Measurements from ENCODE around the gene ORAI3.

The ORAI3 gene

DNA sequence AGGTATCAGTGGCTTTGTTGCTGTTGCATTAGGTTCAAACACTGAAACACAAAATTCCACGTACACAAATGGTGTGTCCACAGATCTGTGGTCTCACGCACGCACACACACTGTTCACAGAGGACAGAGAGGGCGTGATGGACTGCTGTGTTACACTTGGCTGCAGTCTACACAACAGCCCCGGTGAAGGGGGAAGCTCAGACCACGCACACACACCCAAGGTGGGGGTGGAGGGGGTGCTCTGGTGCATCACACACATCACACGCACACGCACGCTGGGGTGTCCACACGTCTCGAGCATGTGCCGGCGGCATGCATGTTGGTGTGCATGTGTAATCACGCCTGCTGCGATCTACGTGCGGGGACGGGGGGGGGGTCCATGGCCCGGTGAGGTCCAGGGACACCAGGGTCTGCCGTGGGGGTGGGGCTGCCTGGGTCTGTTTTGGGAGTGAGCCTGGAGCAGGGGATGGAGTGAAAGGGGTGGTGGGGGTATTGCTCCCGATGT lies 43.5 kb downstream of the ORAI3 start:
- FAIRE-seq: no peak
- DNase-seq (ENCODE audit: insufficient read length, low spot score): no peak
- no peak for TF ChIP-seq POLR2A (IDR thresholded peaks at IDR 0.05; ENCODE audit: low read depth, low read length)

DNA sequence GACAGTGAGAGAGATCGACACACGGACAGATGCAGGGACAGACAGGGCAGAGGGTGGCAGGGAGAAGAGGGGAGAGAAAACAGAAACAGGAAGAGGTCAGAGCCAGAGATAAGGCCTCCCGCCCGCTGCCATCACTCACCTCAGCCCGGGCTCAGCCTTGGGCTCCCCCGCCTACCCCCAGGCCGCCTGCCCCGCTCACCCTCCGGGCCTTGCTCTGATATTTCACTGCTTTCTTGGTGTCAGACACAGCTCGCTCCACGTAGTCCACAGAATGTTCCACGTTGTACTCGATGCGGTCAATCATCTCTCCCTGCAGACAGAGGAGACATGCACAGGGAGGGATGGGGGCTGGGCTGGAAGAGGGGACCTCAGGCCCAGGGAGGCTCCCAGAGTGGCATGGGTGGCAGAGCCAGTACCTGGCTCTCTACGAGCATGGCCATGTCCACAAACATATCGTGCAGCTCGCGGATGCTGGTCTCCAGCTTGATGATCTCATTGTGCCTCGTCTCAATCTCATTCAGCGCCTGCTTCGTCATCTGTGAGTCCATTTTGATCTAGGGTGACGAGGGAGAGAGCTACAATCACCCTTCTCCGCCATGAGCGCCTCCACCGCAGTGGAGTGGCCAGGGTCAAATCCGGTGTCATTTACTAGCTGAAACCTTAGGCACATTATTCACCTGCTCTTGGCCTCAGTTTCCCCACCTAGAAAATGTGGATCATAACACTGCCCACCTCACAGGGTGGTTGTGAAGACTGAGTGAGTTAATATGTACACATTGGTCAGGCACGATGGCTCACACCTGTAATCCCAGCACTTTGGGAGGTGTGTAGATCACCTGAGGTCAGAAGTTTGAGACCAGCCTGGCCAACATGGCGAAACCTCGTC lies 44.3 kb downstream of the ORAI3 start:
- DNase-seq (ENCODE audit: insufficient read length, low spot score) (no peak), FAIRE-seq (no peak)
- TF ChIP-seq POLR2A (IDR thresholded peaks at IDR 0.05; ENCODE audit: low read depth, low read length): no peak

- DNase-seq (ENCODE audit: insufficient read length, low spot score): no peak
- FAIRE-seq: no peak
- no peak for TF ChIP-seq POLR2A (IDR thresholded peaks at IDR 0.05; ENCODE audit: low read depth, low read length)
Observed at GRCh38 chr16:30995927-30996323, 47.1 kb downstream of the ORAI3 start.

DNA sequence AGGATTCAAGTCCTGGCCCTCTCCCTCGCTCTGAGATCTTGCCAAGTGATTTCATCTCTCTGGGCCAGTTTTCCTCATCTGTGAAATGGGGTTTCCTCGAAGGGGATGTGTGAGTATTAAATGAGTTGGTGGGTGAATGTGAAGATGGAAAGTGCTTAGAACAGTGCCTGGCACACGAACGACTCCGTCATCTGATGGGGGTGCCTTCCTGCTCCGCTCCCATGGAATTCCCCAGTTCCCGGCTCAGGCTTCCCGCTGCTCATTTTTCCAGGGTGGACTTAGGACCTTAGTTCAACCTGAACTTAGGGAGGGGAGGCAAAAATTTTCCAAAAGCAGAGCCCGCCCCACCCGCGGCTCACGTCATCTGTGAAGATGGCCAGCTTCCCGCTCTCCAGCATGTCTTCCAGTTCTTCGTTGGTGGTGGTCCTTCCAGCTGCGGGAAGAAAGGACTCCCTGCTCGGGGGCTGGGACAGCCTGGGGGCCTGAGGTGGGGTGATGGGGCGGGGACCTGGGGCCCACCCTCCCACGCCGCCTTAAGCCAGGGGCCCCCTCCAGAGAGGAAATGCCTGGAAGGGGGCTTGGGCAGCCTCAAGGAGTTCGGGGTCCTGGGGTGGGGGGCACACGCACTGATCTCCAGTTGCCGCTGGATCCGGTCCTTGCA lies 47.6 kb downstream of the ORAI3 start:
- FAIRE-seq: no peak
- TF ChIP-seq POLR2A (IDR thresholded peaks at IDR 0.05; ENCODE audit: low read depth, low read length): no peak
- no peak for DNase-seq (ENCODE audit: insufficient read length, low spot score)

DNA sequence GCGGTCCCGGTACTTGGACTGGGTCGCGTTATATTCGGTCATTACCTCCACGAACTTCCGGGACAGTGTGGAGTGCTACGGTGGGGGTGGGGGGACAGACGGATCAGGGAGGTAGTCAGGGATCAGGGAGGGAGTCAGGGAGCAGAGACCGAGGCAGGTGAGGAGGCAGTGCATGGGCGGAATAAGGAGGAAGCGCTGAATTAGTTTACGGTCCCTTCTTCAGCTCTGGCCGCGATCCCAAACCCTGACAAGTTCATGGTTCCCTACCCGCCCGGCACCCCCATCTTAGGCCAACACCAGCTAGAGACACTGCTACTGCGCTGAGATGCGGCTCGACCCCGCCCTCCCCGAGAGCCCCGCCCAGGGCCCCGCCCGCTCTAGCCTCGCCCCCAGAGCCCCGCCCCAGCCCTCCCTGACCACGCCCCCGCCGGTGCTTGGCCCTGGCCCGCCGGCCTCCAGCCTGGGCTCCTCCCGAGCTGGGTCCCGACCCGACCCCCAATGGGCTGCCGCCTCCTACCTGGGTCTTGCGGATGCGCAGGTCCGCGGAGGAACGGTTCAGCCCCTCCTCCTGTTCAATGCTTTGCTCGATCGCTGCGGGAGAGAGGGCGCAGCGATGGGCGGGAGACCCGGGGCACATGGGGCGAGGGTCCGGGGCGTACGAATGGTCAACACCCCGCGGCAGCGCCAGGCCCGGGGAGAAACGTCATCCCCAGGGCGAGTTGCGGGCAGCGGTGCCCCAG lies 48.3 kb downstream of the ORAI3 start:
- no peak for TF ChIP-seq POLR2A (IDR thresholded peaks at IDR 0.05; ENCODE audit: low read depth, low read length)
- DNase-seq (ENCODE audit: insufficient read length, low spot score) (peak; percentile 80), FAIRE-seq (no peak)

- DNase-seq (ENCODE audit: insufficient read length, low spot score) (peak; percentile 96), FAIRE-seq (peak; percentile 23)
- TF ChIP-seq POLR2A (IDR thresholded peaks at IDR 0.05; ENCODE audit: low read depth, low read length): peak; percentile 30; the same call in 1 of the 2 replicates
Observed at GRCh38 chr16:30997725-30998711, 49.1 kb downstream of the ORAI3 start.

DNA sequence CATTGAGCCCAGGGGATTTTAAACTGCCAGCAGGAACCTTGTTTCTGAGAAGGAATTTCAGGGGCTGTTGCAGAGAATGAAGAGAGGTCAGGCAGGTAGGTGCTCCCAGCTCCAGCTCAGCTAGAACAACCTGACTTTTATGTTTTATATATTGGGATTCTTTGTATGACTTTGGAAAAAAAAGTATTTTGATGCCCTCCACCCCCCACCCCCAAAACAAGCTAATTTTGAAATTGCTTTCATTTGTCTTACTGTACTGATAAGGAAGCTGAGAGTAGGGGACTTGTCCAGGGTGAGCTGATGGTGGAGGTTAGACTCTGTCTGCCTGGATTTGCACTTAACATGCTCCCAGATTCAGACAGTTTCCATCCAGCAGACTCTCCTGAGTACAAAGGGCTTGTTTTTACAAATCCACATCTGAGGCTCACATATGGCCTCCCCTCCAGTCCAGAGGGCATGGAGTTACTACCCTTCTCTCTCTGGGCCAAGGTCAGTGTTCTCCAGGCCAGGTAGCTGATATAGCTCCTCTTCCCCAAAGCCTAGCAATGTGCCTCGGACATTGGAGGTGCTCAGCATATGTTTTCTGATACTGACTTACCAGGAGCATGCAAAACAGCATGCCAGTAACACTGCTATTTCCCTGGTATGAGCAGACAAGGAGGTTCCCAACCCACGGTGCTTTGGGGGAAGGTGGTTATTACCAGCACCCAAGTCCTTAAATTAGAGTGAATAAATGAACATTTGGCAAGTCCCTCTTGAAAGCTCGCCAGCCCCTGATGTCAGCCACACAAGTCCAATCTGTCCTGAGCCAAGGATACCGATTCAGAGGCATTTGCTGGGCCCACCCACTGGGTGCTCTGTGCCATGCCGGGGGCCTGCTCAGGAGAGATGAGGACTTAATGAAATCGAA lies 50.2 kb downstream of the ORAI3 start:
- FAIRE-seq: no peak
- no peak for DNase-seq (ENCODE audit: insufficient read length, low spot score)
- no peak for TF ChIP-seq POLR2A (IDR thresholded peaks at IDR 0.05; ENCODE audit: low read depth, low read length)

DNA sequence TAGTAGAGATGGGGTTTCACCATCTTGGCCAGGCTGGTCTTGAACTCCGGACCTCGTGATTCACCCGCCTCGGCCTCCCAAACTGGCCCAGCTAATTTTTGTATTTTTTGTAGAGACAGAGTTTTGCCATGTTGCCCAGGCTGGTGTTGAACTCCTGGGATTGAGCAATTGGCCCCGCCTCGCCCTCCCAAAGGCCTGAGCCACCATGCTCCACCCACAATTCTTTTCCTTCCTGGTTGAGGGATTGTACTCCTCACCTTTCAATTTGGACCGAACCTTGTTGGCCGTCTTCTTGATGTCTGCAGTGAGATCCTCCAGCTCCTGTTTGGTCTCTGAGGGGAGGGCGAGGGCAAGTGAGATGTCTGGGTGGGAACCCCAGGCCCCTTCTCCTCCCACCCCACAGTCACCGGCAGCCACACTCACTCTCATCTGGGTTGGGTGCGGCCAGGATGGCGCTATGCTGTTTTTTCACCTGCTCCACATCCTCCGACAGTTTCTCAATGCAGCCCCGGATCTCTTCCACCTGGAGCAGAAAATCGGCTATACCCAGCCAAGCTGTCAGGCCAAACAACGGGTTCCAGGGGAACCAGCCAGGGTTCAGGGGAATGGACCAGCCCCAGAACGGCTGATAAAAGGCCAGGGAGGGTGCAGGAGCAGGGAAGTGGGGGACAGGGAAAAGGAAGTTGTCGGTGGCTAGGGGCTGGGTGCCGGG lies 52.0 kb downstream of the ORAI3 start:
- FAIRE-seq (no peak), DNase-seq (ENCODE audit: insufficient read length, low spot score) (no peak)
- TF ChIP-seq POLR2A (IDR thresholded peaks at IDR 0.05; ENCODE audit: low read depth, low read length): no peak

DNA sequence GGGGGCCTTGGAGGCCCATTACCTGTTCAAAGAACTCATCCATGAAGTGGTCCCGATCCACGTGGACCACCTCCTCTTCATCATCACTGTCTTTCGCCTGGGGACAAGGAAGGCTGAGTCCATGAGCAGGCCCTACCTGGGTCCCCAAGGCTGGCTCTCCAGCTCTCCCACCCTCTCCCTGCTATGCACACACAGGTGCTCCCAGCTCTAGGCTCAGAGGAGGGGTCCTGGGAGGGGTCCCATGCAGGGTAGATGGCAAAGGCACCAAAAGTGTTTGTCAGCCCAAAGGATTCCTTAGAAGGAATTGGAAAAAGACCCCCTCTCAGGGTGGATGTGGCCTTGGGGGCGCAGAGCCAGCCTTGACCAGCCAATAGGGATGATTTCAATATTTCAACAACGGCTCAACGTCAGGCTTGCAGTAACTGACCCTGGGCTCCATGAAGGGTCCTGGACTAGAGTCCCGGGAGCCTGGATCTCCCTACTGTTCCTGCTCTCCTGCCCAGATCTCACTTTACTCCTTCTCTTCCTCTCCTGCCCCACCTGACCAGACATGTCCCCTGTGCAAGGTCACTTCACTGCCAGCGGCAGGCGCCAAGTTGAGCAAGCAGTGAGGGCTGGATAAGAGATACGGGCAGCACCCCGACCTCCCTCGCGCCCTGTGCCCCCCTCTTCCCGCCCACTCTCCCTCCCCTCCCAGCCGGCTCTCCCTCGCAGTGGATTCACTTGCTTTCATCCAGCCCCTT lies 52.8 kb downstream of the ORAI3 start:
- DNase-seq (ENCODE audit: insufficient read length, low spot score) (no peak), FAIRE-seq (no peak)
- no peak for TF ChIP-seq POLR2A (IDR thresholded peaks at IDR 0.05; ENCODE audit: low read depth, low read length)

GRCh38 chr16:31002250-31002700 lies 53.4 kb downstream of the ORAI3 start:
- no peak for TF ChIP-seq POLR2A (IDR thresholded peaks at IDR 0.05; ENCODE audit: low read depth, low read length)
- FAIRE-seq: no peak
- no peak for DNase-seq (ENCODE audit: insufficient read length, low spot score)

- no peak for TF ChIP-seq POLR2A (IDR thresholded peaks at IDR 0.05; ENCODE audit: low read depth, low read length)
- FAIRE-seq (no peak), DNase-seq (ENCODE audit: insufficient read length, low spot score) (no peak)
Observed at GRCh38 chr16:31002862-31003341, 54.0 kb downstream of the ORAI3 start.

All from H54 (cell line).